Uterus (tissue), 4 donors: ENCODE results near the gene PFKFB1. TPM values are rescaled to one million over a fixed set of nuclear protein-coding genes. Genes with fewer than 3 reads are reported as not detected.

Experiments
- DNase-seq, 2 donors: peaks; one replicate each; pipeline ENCODE4 v3.0.0-alpha.2; 2019 to 2020
- H3K27ac ChIP-seq, 2 donors: fragments of 200-600 bp; sonication (generic); 1 replicate in 1 of 2; 2 replicates in 1 of 2; pipeline ENCODE4 v1.5.1; 2016 to 2018
- H3K27me3 ChIP-seq, 2 donors: fragments of 200-600 bp; sonication (generic); one replicate each; pipeline ENCODE4 v1.5.1; 2018 to 2019; ENCODE audit warnings: control low read depth in 1 of 2
- H3K36me3 ChIP-seq, 2 donors: fragments of 200-600 bp; sonication (generic); one replicate each; pipeline ENCODE4 v1.5.1; 2019; ENCODE audit warnings: control low read depth in 1 of 2
- H3K4me1 ChIP-seq, 2 donors: fragments of 200-600 bp; sonication (generic); one replicate each; pipeline ENCODE4 v1.5.1; 2018 to 2019; ENCODE audit warnings: control low read depth in 1 of 2
- H3K4me3 ChIP-seq, 2 donors: fragments of 200-600 bp; sonication (generic); 1 replicate in 1 of 2; 2 replicates in 1 of 2; pipeline ENCODE4 v1.5.1; 2018 to 2019; ENCODE audit warnings: mild to moderate bottlenecking in 1 of 2
- H3K9me3 ChIP-seq, 2 donors: fragments of 200-600 bp; sonication (generic); one replicate each; pipeline ENCODE4 v1.5.1; 2019; ENCODE audit warnings: control low read depth in 1 of 2
- CTCF ChIP-seq, 4 experiments: fragments of 200-600 bp in 2 of 4; fragments of 450-650 bp in 2 of 4; sonication (generic) in 2 of 4; IDR thresholded peaks; one replicate each; pipeline ENCODE4 v1.5.1; 2016 to 2019; ENCODE audit warnings: antibody characterized with exemption in 4 of 4, mild to moderate bottlenecking in 2 of 4, moderate library complexity in 1 of 4
- POLR2A ChIP-seq, 2 donors: fragments of 450-650 bp; IDR thresholded peaks; one replicate each; pipeline ENCODE4 v1.6.1; 2016; ENCODE audit warnings: antibody characterized with exemption in 2 of 2, mild to moderate bottlenecking in 1 of 2, moderate library complexity in 1 of 2
- intact Hi-C: fragments of 100-400 bp; cut with DNase I; formaldehyde crosslinking; loops from one replicate; pipeline ENCODE4 v1.15.1; 2023; ENCODE audit warnings: low total_unique reads
- total RNA-seq, 4 donors: library from RNA; depleted of rRNA in 3 of 4; stranded (reverse); fragments of >200 nt in 3 of 4; gene quantifications; one replicate each; pipeline versions ENCODE4 v1.1.0 to v1.2.4, GENCODE V29; 2014 to 2023
- donor health status: DM: yes; HTN: yes; CAD: no.

PFKFB1 gene
- total RNA-seq, 4 donors from 2014 or later = not detected

GRCh38 chrX:55029291-55029690 lies 35.3 kb upstream of the PFKFB1 start:
- H3K9me3 ChIP-seq = no peaks in the 10 kb centered on the region
- no peaks in the 10 kb centered on the region for H3K27me3 ChIP-seq
- H3K27ac ChIP-seq = no peak overlapping the region
- no peaks in the 10 kb centered on the region for H3K36me3 ChIP-seq
- no peak for TF ChIP-seq POLR2A (IDR thresholded peaks at IDR 0.05)
- no peak for TF ChIP-seq CTCF (IDR thresholded peaks at IDR 0.05)
- no peak overlapping the region for H3K4me3 ChIP-seq
- intact Hi-C loops = no loop called here
- DNase-seq = no peak
- H3K4me1 ChIP-seq = no peaks in the 10 kb centered on the region

GRCh38 chrX:55028611-55029010 lies 34.6 kb upstream of the PFKFB1 start:
- Histone ChIP-seq H3K36me3 (no peaks in the 10 kb centered on the region), H3K4me3 (no peak overlapping the region), H3K27me3 (no peaks in the 10 kb centered on the region), H3K27ac (no peak overlapping the region), H3K4me1 (no peaks in the 10 kb centered on the region), H3K9me3 (no peaks in the 10 kb centered on the region)
- TF ChIP-seq POLR2A (IDR thresholded peaks at IDR 0.05) = no peak
- no peak for TF ChIP-seq CTCF (IDR thresholded peaks at IDR 0.05)
- intact Hi-C loops = no loop called here
- no peak for DNase-seq

DNA sequence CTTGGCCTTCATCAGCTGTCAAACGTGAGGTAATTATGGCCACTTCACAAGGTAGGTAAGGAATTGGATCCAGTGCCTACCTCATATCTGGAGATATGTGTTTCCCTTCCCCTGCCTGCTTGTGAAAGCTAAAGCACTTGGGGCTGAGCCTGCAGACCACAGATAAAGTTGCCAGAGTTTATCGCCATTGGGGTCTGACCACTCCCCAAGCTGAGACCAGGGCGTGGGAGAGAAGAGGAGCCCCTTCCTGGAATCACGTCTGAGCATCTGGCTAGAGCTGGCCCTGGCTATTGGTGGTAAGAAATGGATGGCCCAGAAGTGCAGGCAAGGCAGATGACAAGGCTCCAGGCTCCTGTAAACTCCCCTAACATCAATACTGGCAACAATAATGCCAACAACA lies 34.1 kb upstream of the PFKFB1 start:
- Histone ChIP-seq H3K4me1 (no peaks in the 10 kb centered on the region), H3K4me3 (no peak overlapping the region), H3K27ac (no peak overlapping the region), H3K36me3 (no peaks in the 10 kb centered on the region), H3K9me3 (no peaks in the 10 kb centered on the region), H3K27me3 (no peaks in the 10 kb centered on the region)
- DNase-seq = no peak
- intact Hi-C loops = no loop called here
- no peak for TF ChIP-seq CTCF (IDR thresholded peaks at IDR 0.05)
- TF ChIP-seq POLR2A (IDR thresholded peaks at IDR 0.05) = no peak

DNA sequence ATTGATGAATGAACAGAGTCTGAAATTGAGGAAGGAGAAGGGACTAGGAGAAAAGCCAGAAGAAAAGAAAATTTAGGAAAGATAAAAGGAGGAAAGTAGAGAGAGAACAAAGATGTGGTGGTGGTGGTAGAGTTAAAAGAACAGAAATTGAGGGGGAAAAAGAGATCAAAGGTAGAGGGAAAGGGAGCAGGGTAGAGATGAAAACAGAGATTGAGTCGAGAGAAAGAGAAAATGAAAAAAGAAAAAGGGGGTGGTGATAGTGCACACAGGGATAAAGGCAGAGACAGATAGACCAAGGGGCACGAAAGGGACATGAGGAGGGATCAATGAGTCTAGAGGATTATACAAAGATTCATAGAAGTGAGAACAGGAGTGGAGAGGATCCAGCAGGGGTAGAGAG lies 32.9 kb upstream of the PFKFB1 start:
- TF ChIP-seq CTCF (IDR thresholded peaks at IDR 0.05) (no peak), POLR2A (IDR thresholded peaks at IDR 0.05) (no peak)
- Histone ChIP-seq H3K36me3 (no peaks in the 10 kb centered on the region), H3K4me3 (no peak overlapping the region), H3K27ac (no peak overlapping the region), H3K4me1 (no peaks in the 10 kb centered on the region), H3K9me3 (no peaks in the 10 kb centered on the region), H3K27me3 (no peaks in the 10 kb centered on the region)
- DNase-seq = no peak
- intact Hi-C loops = no loop called here

DNA sequence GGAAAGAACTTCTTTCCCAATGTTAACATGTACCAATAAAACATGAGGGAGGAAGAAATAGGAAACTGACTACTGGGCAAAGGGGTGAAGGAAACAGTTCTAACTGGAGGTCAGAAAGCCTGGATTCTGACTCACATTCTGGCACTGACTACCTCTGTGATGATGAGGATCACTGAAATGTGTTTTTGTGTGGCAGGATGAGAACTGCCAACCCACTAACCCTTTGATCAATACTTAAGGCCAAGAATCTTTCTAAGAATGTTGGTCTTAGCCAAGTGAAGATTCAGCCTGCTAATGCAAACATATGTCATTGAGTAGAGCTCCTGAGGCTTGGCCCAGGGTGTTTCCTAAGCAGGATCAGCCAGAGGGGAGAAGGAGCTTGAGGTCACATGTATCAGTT lies 32.2 kb upstream of the PFKFB1 start:
- Histone ChIP-seq H3K4me3 (no peak overlapping the region), H3K27ac (no peak overlapping the region), H3K36me3 (no peaks in the 10 kb centered on the region), H3K9me3 (no peaks in the 10 kb centered on the region), H3K27me3 (no peaks in the 10 kb centered on the region), H3K4me1 (no peaks in the 10 kb centered on the region)
- intact Hi-C loops = no loop called here
- TF ChIP-seq POLR2A (IDR thresholded peaks at IDR 0.05) = no peak
- no peak for TF ChIP-seq CTCF (IDR thresholded peaks at IDR 0.05)
- no peak for DNase-seq
